Vagina (tissue), 2 donors: ENCODE measurements around the gene PTPRN2. TPM values are rescaled to one million over a fixed set of nuclear protein-coding genes. Genes with fewer than 3 reads are reported as not detected.

ENCODE experiments used
- DNase-seq, 2 donors: peaks; one replicate each; pipeline ENCODE4 v3.0.0-alpha.2; 2017; ENCODE audit errors: extremely low spot score in 2 of 2
- H3K27ac ChIP-seq: fragments of 200-600 bp; sonication (generic); one replicate; pipeline ENCODE4 v1.5.1; 2019
- H3K27me3 ChIP-seq: fragments of 200-600 bp; sonication (generic); one replicate; pipeline ENCODE4 v1.5.1; 2019
- H3K36me3 ChIP-seq, 2 donors: fragments of 200-600 bp; sonication (generic); one replicate each; pipeline ENCODE4 v1.5.1; 2017 to 2019
- H3K4me1 ChIP-seq: fragments of 200-600 bp; sonication (generic); one replicate; pipeline ENCODE4 v1.5.1; 2019
- H3K4me3 ChIP-seq, 2 donors: fragments of 200-600 bp; sonication (generic); 1 replicate in 1 of 2; 2 replicates in 1 of 2; pipeline ENCODE4 v1.5.1; 2016 to 2019
- H3K9me3 ChIP-seq: fragments of 200-600 bp; sonication (generic); one replicate; pipeline ENCODE4 v1.5.1; 2019
- POLR2A ChIP-seq, 2 donors: fragments of 450-650 bp; IDR thresholded peaks; one replicate each; pipeline ENCODE4 v1.6.1; 2017; ENCODE audit warnings: antibody characterized with exemption in 2 of 2, mild to moderate bottlenecking in 2 of 2, moderate library complexity in 2 of 2
- POLR2AphosphoS5 ChIP-seq, 2 donors: sonication (generic); formaldehyde crosslinking; IDR thresholded peaks; one replicate each; pipeline ENCODE4 v1.9.0; 2017; ENCODE audit warnings: antibody characterized with exemption in 2 of 2, mild to moderate bottlenecking in 2 of 2, low read depth in 1 of 2; ENCODE audit not compliant: insufficient read depth in 1 of 2
- intact Hi-C: fragments of 100-400 bp; cut with DNase I; formaldehyde crosslinking; loops from one replicate; pipeline ENCODE4 v1.15.1; 2023
- total RNA-seq: library from RNA; depleted of rRNA; stranded (reverse); fragments of >200 nt; gene quantifications from one replicate; pipeline ENCODE4 v1.2.3, GENCODE V29; 2016
- TF ChIP-seq, protein P1 (sequence below), 3 experiments: fragments of 450-650 bp in 2 of 3; fragments of 200-600 bp in 1 of 3; sonication (generic) in 1 of 3; IDR thresholded peaks; one replicate each; pipeline ENCODE4 v1.5.1; 2017 to 2019; ENCODE audit warnings: antibody characterized with exemption in 3 of 3, mild to moderate bottlenecking in 2 of 3, moderate library complexity in 2 of 3

Gene PTPRN2
- total RNA-seq, 1 donor from 2014 or later, result 7.4 TPM

GRCh38 chr7:158572000-158572828, 15.4 kb downstream of the PTPRN2 start:
- Histone ChIP-seq H3K36me3 (no peaks in the 10 kb centered on the region), H3K4me3 (no peak overlapping the region), H3K27me3 (peaks cover 7% of the 10 kb centered on the region), H3K27ac (no peak overlapping the region), H3K9me3 (no peaks in the 10 kb centered on the region), H3K4me1 (no peaks in the 10 kb centered on the region)
- no peak for DNase-seq
- intact Hi-C loops, result no loop called here
- no peak for TF ChIP-seq POLR2AphosphoS5 (IDR thresholded peaks at IDR 0.05; ENCODE audit: insufficient read depth in 1 of 2, low read depth in 1 of 2)
- no peak for TF ChIP-seq POLR2A (IDR thresholded peaks at IDR 0.05)
- TF ChIP-seq, protein P1, sequence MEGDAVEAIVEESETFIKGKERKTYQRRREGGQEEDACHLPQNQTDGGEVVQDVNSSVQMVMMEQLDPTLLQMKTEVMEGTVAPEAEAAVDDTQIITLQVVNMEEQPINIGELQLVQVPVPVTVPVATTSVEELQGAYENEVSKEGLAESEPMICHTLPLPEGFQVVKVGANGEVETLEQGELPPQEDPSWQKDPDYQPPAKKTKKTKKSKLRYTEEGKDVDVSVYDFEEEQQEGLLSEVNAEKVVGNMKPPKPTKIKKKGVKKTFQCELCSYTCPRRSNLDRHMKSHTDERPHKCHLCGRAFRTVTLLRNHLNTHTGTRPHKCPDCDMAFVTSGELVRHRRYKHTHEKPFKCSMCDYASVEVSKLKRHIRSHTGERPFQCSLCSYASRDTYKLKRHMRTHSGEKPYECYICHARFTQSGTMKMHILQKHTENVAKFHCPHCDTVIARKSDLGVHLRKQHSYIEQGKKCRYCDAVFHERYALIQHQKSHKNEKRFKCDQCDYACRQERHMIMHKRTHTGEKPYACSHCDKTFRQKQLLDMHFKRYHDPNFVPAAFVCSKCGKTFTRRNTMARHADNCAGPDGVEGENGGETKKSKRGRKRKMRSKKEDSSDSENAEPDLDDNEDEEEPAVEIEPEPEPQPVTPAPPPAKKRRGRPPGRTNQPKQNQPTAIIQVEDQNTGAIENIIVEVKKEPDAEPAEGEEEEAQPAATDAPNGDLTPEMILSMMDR (IDR thresholded peaks at IDR 0.05), result no peak

- H3K4me3 ChIP-seq, result no peak overlapping the region
- H3K9me3 ChIP-seq, result no peaks in the 10 kb centered on the region
- H3K36me3 ChIP-seq, result no peaks in the 10 kb centered on the region
- no peak for DNase-seq
- TF ChIP-seq POLR2A (IDR thresholded peaks at IDR 0.05), result no peak
- no peak for TF ChIP-seq POLR2AphosphoS5 (IDR thresholded peaks at IDR 0.05; ENCODE audit: insufficient read depth in 1 of 2, low read depth in 1 of 2)
- TF ChIP-seq, protein P1 (IDR thresholded peaks at IDR 0.05), result no peak
- intact Hi-C loops, result no loop called here
- no peak overlapping the region for H3K27ac ChIP-seq
- peaks cover 7% of the 10 kb centered on the region for H3K27me3 ChIP-seq
- H3K4me1 ChIP-seq, result no peaks in the 10 kb centered on the region
These were observed 17.0 kb downstream of the PTPRN2 start for GRCh38 chr7:158570449-158571170.

DNA sequence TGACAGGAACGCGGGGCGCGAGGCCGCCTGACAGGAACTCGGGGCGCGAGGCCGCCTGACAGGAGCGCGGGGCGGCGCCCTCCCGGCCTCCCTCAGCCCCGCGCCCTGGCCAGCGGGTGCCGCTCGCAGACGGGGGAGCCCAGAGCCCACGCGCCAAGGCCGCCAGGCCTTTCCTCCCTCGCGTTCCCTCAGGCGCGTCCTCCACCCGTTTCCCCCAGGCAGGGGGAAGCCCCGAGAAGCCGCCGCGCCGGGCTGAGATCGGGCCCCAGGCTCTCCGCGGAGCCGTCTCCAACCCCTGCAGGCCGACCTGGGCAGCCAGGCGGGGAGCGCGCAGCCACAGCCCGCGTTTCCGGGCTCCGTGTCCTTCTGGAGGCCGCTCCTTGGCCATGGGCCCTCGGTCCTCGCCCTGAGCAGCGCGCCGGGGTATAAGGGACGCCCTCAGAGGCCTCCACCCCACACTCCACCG, 17.7 kb downstream of the PTPRN2 start:
- Histone ChIP-seq H3K27ac (no peak overlapping the region), H3K27me3 (peaks cover 7% of the 10 kb centered on the region), H3K36me3 (no peaks in the 10 kb centered on the region), H3K4me1 (no peaks in the 10 kb centered on the region), H3K9me3 (no peaks in the 10 kb centered on the region), H3K4me3 (no peak overlapping the region)
- intact Hi-C loops, result no loop called here
- DNase-seq, result no peak
- no peak for TF ChIP-seq POLR2AphosphoS5 (IDR thresholded peaks at IDR 0.05; ENCODE audit: insufficient read depth in 1 of 2, low read depth in 1 of 2)
- TF ChIP-seq, protein P1 (IDR thresholded peaks at IDR 0.05), result no peak
- no peak for TF ChIP-seq POLR2A (IDR thresholded peaks at IDR 0.05)

GRCh38 chr7:158568974-158569857, 18.4 kb downstream of the PTPRN2 start:
- intact Hi-C loops, result no loop called here
- H3K4me1 ChIP-seq, result no peaks in the 10 kb centered on the region
- DNase-seq, result no peak
- H3K4me3 ChIP-seq, result no peak overlapping the region
- H3K27ac ChIP-seq, result no peak overlapping the region
- no peak for TF ChIP-seq POLR2A (IDR thresholded peaks at IDR 0.05)
- no peak for TF ChIP-seq POLR2AphosphoS5 (IDR thresholded peaks at IDR 0.05; ENCODE audit: insufficient read depth in 1 of 2, low read depth in 1 of 2)
- TF ChIP-seq, protein P1 (IDR thresholded peaks at IDR 0.05), result no peak
- H3K36me3 ChIP-seq, result no peaks in the 10 kb centered on the region
- peaks cover 7% of the 10 kb centered on the region for H3K27me3 ChIP-seq
- no peaks in the 10 kb centered on the region for H3K9me3 ChIP-seq
